Measurements from ENCODE around the gene LENEP. TPM values are rescaled to one million over a fixed set of nuclear protein-coding genes. Genes with fewer than 3 reads are reported as not detected.

The LENEP gene
- total RNA-seq, 2 experiments from 2014 or later: 0.79 to 0.80 TPM

GRCh38 chr1:155010211-155010918, 17.0 kb downstream of the LENEP start:
- H3K4me1 Mint-ChIP-seq: peaks cover 67% of the 10 kb centered on the region
- DNase-seq: peak; percentile 54

GRCh38 chr1:155011004-155011416, 17.6 kb downstream of the LENEP start:
- DNase-seq (no peak), ATAC-seq (no peak)
- peaks cover 54% of the 10 kb centered on the region for H3K36me3 Mint-ChIP-seq (ENCODE audit: low read depth)
- H3K4me3 Mint-ChIP-seq: peak overlapping the region; percentile 99
- H3K27ac Mint-ChIP-seq: peak overlapping the region; percentile 96
- peaks cover 67% of the 10 kb centered on the region for H3K4me1 Mint-ChIP-seq
- ChIA-PET POLR2A (interaction anchor here (0.6 kb wide), 1 partner anchor 30 kb away, joined by 3 read pairs; no protein-coding TSS in a partner anchor), CTCF (interaction anchor here (0.9 to 1.8 kb wide), 3 partner anchors 12 to 165 kb away, joined by 3 to 7 read pairs (median 5); no protein-coding TSS in a partner anchor)
- intact Hi-C loops (cut with DNase I, micrococcal nuclease): no loop called here
- H3K27me3 Mint-ChIP-seq: no peaks in the 10 kb centered on the region
- no peaks in the 10 kb centered on the region for H3K9me3 Mint-ChIP-seq (ENCODE audit: low read depth)

More at GRCh38 chr1:155010211-155010918, 17.0 kb downstream of the LENEP start:
- Mint-ChIP-seq H3K27ac (peak overlapping the region; percentile 96), H3K9me3 (ENCODE audit: low read depth) (no peaks in the 10 kb centered on the region), H3K4me3 (peak overlapping the region; percentile 99), H3K27me3 (no peaks in the 10 kb centered on the region), H3K36me3 (ENCODE audit: low read depth) (peaks cover 47% of the 10 kb centered on the region)
- POLR2A ChIA-PET: interaction anchor here (0.6 kb wide), 1 partner anchor 29 kb away, joined by 3 read pairs; no protein-coding TSS in a partner anchor
- intact Hi-C loops (cut with DNase I, micrococcal nuclease): no loop called here
- ATAC-seq: no peak
- CTCF ChIA-PET: interaction anchor here (0.9 to 1.8 kb wide), 3 partner anchors 11 to 165 kb away, joined by 3 to 7 read pairs (median 5); no protein-coding TSS in a partner anchor

- DNase-seq (no peak), ATAC-seq (no peak)
- H3K36me3 Mint-ChIP-seq (ENCODE audit: low read depth): peaks cover 59% of the 10 kb centered on the region
- intact Hi-C loops (cut with DNase I, micrococcal nuclease): no loop called here
- no peaks in the 10 kb centered on the region for H3K9me3 Mint-ChIP-seq (ENCODE audit: low read depth)
- peak overlapping the region; percentile 96 for H3K27ac Mint-ChIP-seq
- ChIA-PET CTCF (interaction anchor here (0.6 to 1.8 kb wide), 5 partner anchors 12 to 192 kb away, joined by 3 to 8 read pairs (median 5); partner anchors contain the start of gene KRTCAP2), POLR2A (no interaction called here)
- no peaks in the 10 kb centered on the region for H3K27me3 Mint-ChIP-seq
- peaks cover 67% of the 10 kb centered on the region for H3K4me1 Mint-ChIP-seq
- peak overlapping the region; percentile 99 for H3K4me3 Mint-ChIP-seq
These were observed 18.1 kb downstream of the LENEP start for GRCh38 chr1:155011437-155012025.

- peak; percentile 10 for ATAC-seq
- peak overlapping the region; percentile 82 for H3K27ac Mint-ChIP-seq
- no peaks in the 10 kb centered on the region for H3K9me3 Mint-ChIP-seq (ENCODE audit: low read depth)
- peak; percentile 76 for DNase-seq
- H3K27me3 Mint-ChIP-seq: no peaks in the 10 kb centered on the region
- intact Hi-C loops (cut with DNase I, micrococcal nuclease): no loop called here
- CTCF ChIA-PET: interaction anchor here (0.6 to 6.1 kb wide), 5 partner anchors 11 to 192 kb away, joined by 3 to 86 read pairs (median 6); partner anchors contain the start of genes KRTCAP2 and ZBTB7B
- peak overlapping the region; percentile 99 for H3K4me3 Mint-ChIP-seq
- peaks cover 65% of the 10 kb centered on the region for H3K4me1 Mint-ChIP-seq
- peaks cover 63% of the 10 kb centered on the region for H3K36me3 Mint-ChIP-seq (ENCODE audit: low read depth)
- POLR2A ChIA-PET: no interaction called here
These were observed 18.7 kb downstream of the LENEP start for GRCh38 chr1:155012026-155012546.

- no peak for ATAC-seq
- intact Hi-C loops (cut with DNase I, micrococcal nuclease): no loop called here
- POLR2A ChIA-PET: interaction anchor here (0.7 to 0.8 kb wide), 3 partner anchors 65 to 1354 kb away, joined by 3 to 4 read pairs (median 4); partner anchors contain the start of gene EFNA3
- H3K36me3 Mint-ChIP-seq (ENCODE audit: low read depth): peaks cover 64% of the 10 kb centered on the region
- peak overlapping the region; percentile 99 for H3K4me3 Mint-ChIP-seq
- CTCF ChIA-PET: interaction anchor here (0.5 to 6.1 kb wide), 7 partner anchors 12 to 160 kb away, joined by 3 to 86 read pairs (median 4); partner anchors contain the start of genes KRTCAP2, LENEP and ZBTB7B
- peak; percentile 31 for DNase-seq
- H3K4me1 Mint-ChIP-seq: peaks cover 65% of the 10 kb centered on the region
- H3K27me3 Mint-ChIP-seq: no peaks in the 10 kb centered on the region
- H3K27ac Mint-ChIP-seq: peak overlapping the region; percentile 82
- H3K9me3 Mint-ChIP-seq (ENCODE audit: low read depth): no peaks in the 10 kb centered on the region
These were observed 19.6 kb downstream of the LENEP start for GRCh38 chr1:155012776-155013602.

- H3K27ac Mint-ChIP-seq: peak overlapping the region; percentile 73
- CTCF ChIA-PET: interaction anchor here (0.6 to 6.1 kb wide), 4 partner anchors 13 to 48 kb away, joined by 3 to 86 read pairs (median 5); partner anchors contain the start of genes LENEP and ZBTB7B
- POLR2A ChIA-PET: interaction anchor here (0.8 kb wide), 1 partner anchor 1355 kb away, joined by 4 read pairs; no protein-coding TSS in a partner anchor
- intact Hi-C loops (cut with DNase I, micrococcal nuclease): no loop called here
- no peak for ATAC-seq
- H3K36me3 Mint-ChIP-seq (ENCODE audit: low read depth): peaks cover 65% of the 10 kb centered on the region
- H3K27me3 Mint-ChIP-seq: no peaks in the 10 kb centered on the region
- peaks cover 64% of the 10 kb centered on the region for H3K4me1 Mint-ChIP-seq
- peak overlapping the region; percentile 99 for H3K4me3 Mint-ChIP-seq
- no peaks in the 10 kb centered on the region for H3K9me3 Mint-ChIP-seq (ENCODE audit: low read depth)
- peak; percentile 56 for DNase-seq
These were observed 20.2 kb downstream of the LENEP start for GRCh38 chr1:155013632-155014031.

GRCh38 chr1:155014709-155015508, 21.5 kb downstream of the LENEP start:
- ATAC-seq: no peak
- intact Hi-C loops (cut with DNase I, micrococcal nuclease): loop anchor here in 1 of 2 experiments (5.0 kb wide), 1 partner anchor 37 kb away; the partner anchor contains the start of gene ADAM15
- Mint-ChIP-seq H3K36me3 (ENCODE audit: low read depth) (peaks cover 64% of the 10 kb centered on the region), H3K4me1 (peaks cover 76% of the 10 kb centered on the region), H3K9me3 (ENCODE audit: low read depth) (no peaks in the 10 kb centered on the region), H3K27me3 (no peaks in the 10 kb centered on the region), H3K4me3 (no peak overlapping the region), H3K27ac (no peak overlapping the region)
- ChIA-PET POLR2A (interaction anchor here (0.8 to 1.0 kb wide), 2 partner anchors 11 to 179 kb away, joined by 3 read pairs; no protein-coding TSS in a partner anchor), CTCF (interaction anchor here (0.8 to 6.1 kb wide), 11 partner anchors 8 to 680 kb away, joined by 3 to 86 read pairs (median 4); partner anchors contain the start of genes ADAM15, FLAD1, PBXIP1 and ZBTB7B)
- DNase-seq: no peak

- ATAC-seq (no peak), DNase-seq (peak; percentile 34)
- Mint-ChIP-seq H3K27ac (peak overlapping the region; percentile 66), H3K4me1 (peaks cover 79% of the 10 kb centered on the region), H3K9me3 (ENCODE audit: low read depth) (no peaks in the 10 kb centered on the region), H3K4me3 (peak overlapping the region; percentile 53), H3K27me3 (no peaks in the 10 kb centered on the region), H3K36me3 (ENCODE audit: low read depth) (peaks cover 58% of the 10 kb centered on the region)
- intact Hi-C loops (cut with DNase I, micrococcal nuclease): loop anchor here in 1 of 2 experiments (2.0 to 5.0 kb wide), 2 partner anchors 37 to 41 kb away; partner anchors contain the start of genes ADAM15 and CKS1B
- CTCF ChIA-PET: interaction anchor here (0.9 to 6.1 kb wide), 17 partner anchors 8 to 93 kb away, joined by 3 to 86 read pairs (median 4); partner anchors contain the start of genes ADAM15, FLAD1, PBXIP1 and ZBTB7B
- POLR2A ChIA-PET: interaction anchor here (0.8 to 1.6 kb wide), 2 partner anchors 9 to 11 kb away, joined by 3 to 7 read pairs; no protein-coding TSS in a partner anchor
These were observed 22.3 kb downstream of the LENEP start for GRCh38 chr1:155015527-155016230.

GRCh38 chr1:155016231-155016831, 22.9 kb downstream of the LENEP start:
- CTCF ChIA-PET: interaction anchor here (0.7 to 6.1 kb wide), 23 partner anchors 9 to 457 kb away, joined by 3 to 86 read pairs (median 5); partner anchors contain the start of genes ADAM15, FLAD1, PBXIP1 and ZBTB7B

More at GRCh38 chr1:155016231-155016831, 22.9 kb downstream of the LENEP start:
- ATAC-seq (no peak), DNase-seq (peak; percentile 53)
- Mint-ChIP-seq H3K27me3 (no peaks in the 10 kb centered on the region), H3K4me3 (peak overlapping the region; percentile 53), H3K4me1 (peaks cover 75% of the 10 kb centered on the region), H3K36me3 (ENCODE audit: low read depth) (peaks cover 53% of the 10 kb centered on the region), H3K9me3 (ENCODE audit: low read depth) (no peaks in the 10 kb centered on the region), H3K27ac (peak overlapping the region; percentile 66)
- intact Hi-C loops (cut with DNase I, micrococcal nuclease): loop anchor here in 1 of 2 experiments (2.0 to 5.0 kb wide), 2 partner anchors 36 to 42 kb away; partner anchors contain the start of genes ADAM15 and CKS1B
- POLR2A ChIA-PET: interaction anchor here (0.5 to 1.6 kb wide), 3 partner anchors 10 to 256 kb away, joined by 5 to 10 read pairs (median 7); no protein-coding TSS in a partner anchor
